NB4 (cell line): Measurements from ENCODE around the gene MRE11.

Experiments used
- DNase-seq: peaks from one replicate; pipeline ENCODE4 v3.0.0; 2010; ENCODE audit warnings: low read depth
- H3K4me3 ChIP-seq: one replicate; pipeline ENCODE4 v1.5.1; 2011; ENCODE audit warnings: mild to moderate bottlenecking, low read depth, low read length, moderate library complexity
- CTCF ChIP-seq: IDR thresholded peaks from one replicate; pipeline ENCODE4 v1.5.1; 2012; ENCODE audit warnings: low read depth, low read length
- MAX ChIP-seq: IDR thresholded peaks from 2 replicates; pipeline ENCODE4 v1.6.1; 2011; ENCODE audit warnings: low read depth, low read length
- MYC ChIP-seq: IDR thresholded peaks from 2 replicates; pipeline ENCODE4 v1.6.1; 2011; ENCODE audit warnings: low read depth, low read length
- POLR2A ChIP-seq: IDR thresholded peaks from 2 replicates; pipeline ENCODE4 v1.6.1; 2011; ENCODE audit warnings: mild to moderate bottlenecking; ENCODE audit not compliant: insufficient read length; ENCODE audit errors: extremely low read depth

The MRE11 gene

GRCh38 chr11:94500181-94500580, 6.5 kb upstream of the MRE11 start:
- no peak for DNase-seq
- TF ChIP-seq POLR2A, result no peak
- TF ChIP-seq MAX, result no peak
- no peak for TF ChIP-seq MYC
- no peak for TF ChIP-seq CTCF
- no peak overlapping the region for H3K4me3 ChIP-seq

DNA sequence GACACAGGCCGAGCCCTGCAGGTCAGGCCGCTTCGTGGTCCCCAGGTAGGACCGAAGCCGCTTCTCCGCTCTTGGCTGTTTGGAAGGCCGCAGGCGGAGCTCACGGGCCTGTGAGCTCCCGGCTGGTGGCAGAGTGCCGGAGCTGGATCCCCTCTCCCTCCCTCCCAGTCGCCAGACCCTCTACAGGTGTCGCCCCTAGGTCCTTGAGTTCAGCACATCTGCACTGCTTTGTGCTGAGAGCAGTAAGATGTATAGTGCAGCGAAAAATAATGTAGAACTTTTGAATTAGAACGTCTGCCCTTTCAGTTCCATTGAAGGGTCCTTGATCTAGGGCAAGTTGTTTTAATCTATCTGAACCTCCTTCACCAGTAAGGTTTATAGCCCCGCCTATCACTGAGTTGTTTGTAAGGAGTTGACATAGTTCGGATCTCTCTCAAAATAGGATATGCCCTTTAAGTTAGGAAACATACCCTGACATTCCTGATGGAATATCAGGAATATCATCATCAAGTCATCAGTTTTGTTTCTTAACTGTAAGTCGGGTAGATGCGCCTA, 559 bp upstream of the MRE11 start:
- peak overlapping the region; percentile 82 for H3K4me3 ChIP-seq
- no peak for TF ChIP-seq CTCF
- DNase-seq, result no peak

- TF ChIP-seq POLR2A, result no peak
- H3K4me3 ChIP-seq, result no peak overlapping the region
- DNase-seq, result no peak
Observed at GRCh38 chr11:94486068-94486467, 7.6 kb downstream of the MRE11 start.

DNA sequence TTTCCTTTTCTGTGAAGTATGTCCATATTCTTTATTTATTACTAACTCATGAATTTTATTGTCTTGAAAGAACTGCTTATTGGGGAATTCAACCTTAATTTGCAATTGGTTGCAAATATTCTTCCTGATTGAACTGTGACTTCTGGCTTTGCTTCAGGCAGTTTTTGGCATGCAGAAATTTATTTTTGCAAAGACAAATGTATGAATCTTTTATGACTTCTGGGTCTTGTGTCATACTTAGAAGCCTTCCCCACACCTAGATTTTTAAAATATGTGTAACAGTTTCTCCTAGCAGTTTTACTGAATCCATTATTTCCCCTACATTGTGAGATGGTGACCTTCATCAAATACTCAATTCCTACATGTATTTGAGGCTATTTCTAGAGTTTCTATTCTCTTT, 12.3 kb downstream of the MRE11 start:
- no peak for DNase-seq
- TF ChIP-seq CTCF (no peak), POLR2A (no peak), MAX (no peak), MYC (no peak)
- H3K4me3 ChIP-seq, result no peak overlapping the region

GRCh38 chr11:94477624-94478023, 16.0 kb downstream of the MRE11 start:
- TF ChIP-seq POLR2A (no peak), MYC (no peak), MAX (no peak), CTCF (no peak)
- H3K4me3 ChIP-seq, result no peak overlapping the region

DNA sequence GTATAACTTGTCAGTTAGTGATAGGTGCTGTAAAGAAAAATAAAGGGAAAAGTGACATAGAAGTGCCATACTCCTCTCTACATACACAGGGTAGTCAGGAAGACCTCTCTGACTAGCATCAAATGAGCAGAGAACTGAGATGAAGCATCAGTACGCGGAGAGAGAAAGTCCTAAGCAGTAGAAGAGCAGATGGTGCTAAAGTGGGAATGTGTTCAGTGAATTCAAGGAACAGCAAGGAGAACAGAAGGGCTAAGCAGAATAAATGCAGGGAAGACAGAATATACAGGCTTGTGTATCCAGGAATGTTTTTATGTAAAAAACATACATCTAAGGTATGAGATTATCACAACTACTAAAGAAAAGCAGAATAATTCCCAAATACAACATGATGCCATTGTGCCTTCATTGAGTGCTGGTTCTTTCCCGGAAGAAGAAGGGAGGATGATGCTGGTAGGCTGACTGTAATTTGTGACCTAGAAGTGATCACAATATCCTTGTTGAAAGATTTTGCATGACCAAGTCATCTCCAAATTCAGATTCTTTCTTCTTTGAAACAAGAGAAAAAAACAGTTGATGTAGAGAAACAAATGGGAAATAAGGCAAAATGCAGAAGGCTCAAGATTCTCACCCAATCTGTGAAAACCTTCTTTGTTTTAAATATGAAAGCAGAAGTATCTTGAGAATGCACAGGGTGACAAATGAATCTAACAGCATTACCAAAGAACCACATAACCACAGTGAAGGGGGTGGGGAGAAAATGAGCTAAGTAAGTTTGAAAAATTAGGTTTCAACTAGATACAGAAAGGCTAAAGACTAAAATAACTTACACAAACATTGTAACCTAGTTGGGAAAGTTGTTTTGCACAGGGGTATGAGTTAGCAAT, 20.5 kb downstream of the MRE11 start:
- H3K4me3 ChIP-seq, result no peak overlapping the region
- peak; percentile 82 for DNase-seq
- TF ChIP-seq MAX (no peak), MYC (no peak)

More at GRCh38 chr11:94477624-94478023, 16.0 kb downstream of the MRE11 start:
- no peak for DNase-seq

DNA sequence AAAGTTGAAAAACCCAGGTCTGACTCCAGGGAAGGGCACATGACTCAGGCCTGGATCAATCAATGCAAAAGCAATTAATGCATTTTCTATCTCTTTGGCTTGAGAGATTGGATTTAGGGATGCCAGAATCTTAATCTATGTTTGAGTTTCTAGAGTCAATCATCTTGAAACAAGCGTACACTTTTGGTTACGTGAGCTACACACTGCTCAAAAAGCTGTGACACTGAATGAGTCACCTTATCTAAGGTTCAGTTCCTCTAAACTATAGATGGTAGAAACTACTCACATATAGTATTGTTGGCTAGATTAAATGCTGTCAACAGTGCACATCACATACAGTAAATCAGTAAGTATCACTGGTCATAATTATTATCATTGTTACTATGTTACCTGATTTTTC, 24.2 kb downstream of the MRE11 start:
- no peak for TF ChIP-seq CTCF
- TF ChIP-seq POLR2A, result no peak
- no peak for TF ChIP-seq MAX
- no peak for TF ChIP-seq MYC
- no peak for DNase-seq
- H3K4me3 ChIP-seq, result no peak overlapping the region
